HG02970 (cell line): ENCODE results near the gene PRKAR2B.

ENCODE experiments used
- ATAC-seq: cut with Tn5 transposase; IDR thresholded peaks from one replicate; pipeline ENCODE4 v1.9.1; 2021; ENCODE audit warnings: mild to moderate bottlenecking, moderate library complexity, moderate number of reproducible peaks; ENCODE audit not compliant: unreplicated experiment, low FRiP score

The PRKAR2B gene

DNA sequence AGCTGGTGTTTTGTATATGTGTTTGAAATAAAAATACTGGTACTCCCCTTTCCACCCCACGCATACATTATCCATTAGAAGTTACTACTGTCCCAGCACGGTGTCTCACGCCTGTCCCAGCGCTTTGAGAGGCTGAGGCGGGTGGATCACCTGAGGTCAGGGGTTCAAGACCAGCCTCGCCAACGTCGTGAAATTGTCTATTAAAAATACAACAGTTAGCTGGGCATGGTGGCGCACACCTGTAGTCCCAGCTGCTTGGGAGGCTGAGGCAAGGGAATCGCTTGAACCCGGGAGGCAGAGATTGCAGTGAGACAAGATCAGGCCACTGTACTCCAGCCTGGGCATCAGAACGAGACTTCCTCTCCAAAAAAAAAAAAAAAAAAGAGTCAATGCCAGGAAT lies 127.0 kb downstream of the PRKAR2B start:
- no peak for ATAC-seq

GRCh38 chr7:107172276-107173032 lies 127.9 kb downstream of the PRKAR2B start:
- no peak for ATAC-seq

- ATAC-seq, result no peak
Measured at GRCh38 chr7:107173191-107173590, 128.7 kb downstream of the PRKAR2B start.

GRCh38 chr7:107173691-107174406 lies 129.3 kb downstream of the PRKAR2B start:
- no peak for ATAC-seq

- ATAC-seq, result no peak
Measured at GRCh38 chr7:107179326-107180164, 135.0 kb downstream of the PRKAR2B start.

DNA sequence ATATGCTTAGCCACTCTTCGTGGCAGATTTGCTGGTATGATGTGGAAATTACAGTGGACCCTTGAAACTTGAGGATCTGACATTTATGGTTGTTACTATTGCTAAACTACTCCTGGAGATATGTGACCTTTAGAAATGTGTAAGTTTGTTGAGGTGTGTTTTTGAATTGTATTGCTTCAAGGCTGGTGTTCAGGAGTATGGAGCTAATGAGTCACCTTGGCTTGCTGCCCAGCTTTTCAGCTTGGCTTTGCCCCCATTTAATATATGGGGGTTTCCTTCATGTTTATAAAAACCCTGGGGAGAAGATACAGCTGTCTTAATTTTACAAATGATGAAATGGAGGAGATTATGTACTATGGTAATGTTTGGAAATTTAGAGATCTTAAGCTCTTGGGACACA lies 135.9 kb downstream of the PRKAR2B start:
- ATAC-seq, result no peak

- no peak for ATAC-seq
Measured at GRCh38 chr7:107181172-107181571, 136.7 kb downstream of the PRKAR2B start.

DNA sequence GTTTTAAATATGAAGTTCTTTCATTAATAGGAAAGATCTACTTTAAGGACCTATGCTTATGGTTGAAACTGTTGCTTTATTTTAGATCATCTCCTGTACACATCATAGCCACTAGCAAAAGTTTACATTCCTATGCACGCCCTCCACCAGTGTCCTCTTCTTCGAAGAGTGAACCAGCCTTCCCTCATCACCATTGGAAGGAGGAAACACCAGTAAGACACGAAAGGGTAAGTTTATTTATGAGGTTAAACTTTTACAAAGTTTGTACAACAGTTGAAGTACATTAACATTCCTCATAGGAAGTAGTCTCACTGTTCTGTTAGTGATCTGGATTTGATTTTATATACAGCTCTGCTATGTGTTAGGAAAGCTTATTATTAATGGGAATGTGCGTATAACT lies 141.2 kb downstream of the PRKAR2B start:
- ATAC-seq, result no peak

DNA sequence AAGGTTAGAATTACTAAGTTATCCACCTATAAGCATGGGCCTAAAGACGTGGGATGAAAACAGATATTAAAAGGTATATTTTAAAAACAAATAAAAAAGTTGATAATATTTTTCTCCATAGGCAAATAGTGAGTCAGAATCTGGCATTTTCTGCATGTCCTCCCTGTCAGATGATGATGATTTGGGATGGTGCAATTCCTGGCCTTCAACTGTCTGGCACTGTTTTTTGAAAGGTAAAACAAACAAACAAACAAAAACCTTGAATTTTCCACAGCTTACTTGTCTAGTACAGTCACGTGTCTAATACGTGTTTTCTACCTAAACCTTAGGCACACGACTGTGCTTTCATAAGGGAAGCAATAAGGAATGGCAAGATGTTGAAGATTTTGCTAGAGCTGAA lies 141.7 kb downstream of the PRKAR2B start:
- ATAC-seq, result no peak

GRCh38 chr7:107187774-107188173 lies 143.3 kb downstream of the PRKAR2B start:
- ATAC-seq, result no peak

DNA sequence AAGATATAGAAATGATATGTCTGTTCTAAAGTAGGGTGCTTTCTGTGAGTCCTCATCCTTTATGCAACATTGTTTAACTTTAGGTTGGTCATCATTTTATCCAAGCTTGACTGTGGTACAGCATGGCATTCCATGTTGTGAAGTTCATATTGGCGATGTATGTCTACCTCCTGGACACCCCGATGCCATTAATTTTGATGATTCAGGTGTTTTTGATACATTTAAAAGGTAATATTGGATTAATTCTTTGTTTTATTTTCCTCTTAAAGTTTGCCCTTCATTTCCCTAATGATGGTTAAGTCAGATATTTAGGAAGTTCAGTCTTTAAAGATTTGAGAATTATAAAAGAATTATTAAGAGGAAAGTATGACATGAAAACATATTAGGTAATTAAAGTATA lies 145.6 kb downstream of the PRKAR2B start:
- ATAC-seq, result no peak

DNA sequence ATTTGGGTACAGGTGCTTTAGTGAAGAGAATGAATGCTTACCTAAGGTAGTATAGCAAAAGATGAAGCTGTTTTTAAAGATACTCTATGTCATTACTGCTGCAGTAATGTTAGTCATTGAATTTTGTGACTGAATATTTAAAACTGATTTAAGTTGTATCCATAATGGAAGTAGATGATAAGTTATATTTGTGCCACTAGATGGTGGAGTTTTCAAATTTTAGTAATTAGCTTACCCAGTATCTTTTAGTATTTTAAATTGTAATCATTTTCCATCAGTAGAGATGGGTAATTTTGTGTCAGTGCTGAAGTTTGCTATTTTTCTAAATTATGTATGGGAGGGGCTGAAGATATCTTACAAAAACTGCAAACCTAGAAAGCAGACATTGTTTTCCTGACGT lies 149.5 kb downstream of the PRKAR2B start:
- ATAC-seq, result no peak

- ATAC-seq, result no peak
Measured at GRCh38 chr7:107196834-107197610, 152.5 kb downstream of the PRKAR2B start.

GRCh38 chr7:107201795-107202450 lies 157.4 kb downstream of the PRKAR2B start:
- no peak for ATAC-seq

GRCh38 chr7:107203607-107204006 lies 159.1 kb downstream of the PRKAR2B start:
- ATAC-seq, result no peak

GRCh38 chr7:107206136-107206535 lies 161.6 kb downstream of the PRKAR2B start:
- ATAC-seq, result no peak

DNA sequence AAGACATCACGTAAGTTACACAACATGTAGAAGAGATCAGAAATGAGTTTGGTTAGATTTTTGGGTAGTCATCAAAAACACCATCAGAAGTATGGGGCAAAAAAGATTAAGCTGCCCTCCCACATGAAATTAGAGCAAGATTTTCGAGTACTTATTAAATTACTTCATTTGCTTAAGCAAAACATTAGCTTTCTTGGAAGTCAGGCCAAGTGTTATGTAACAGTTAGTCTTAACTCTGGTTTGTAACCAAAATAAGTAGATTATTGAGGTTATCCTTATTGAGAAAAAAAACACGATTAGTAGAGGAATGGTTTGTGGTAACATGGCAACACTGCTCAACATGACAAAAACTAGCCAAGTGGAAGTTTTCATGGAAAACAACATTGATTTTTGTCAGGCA lies 162.2 kb downstream of the PRKAR2B start:
- ATAC-seq, result no peak

DNA sequence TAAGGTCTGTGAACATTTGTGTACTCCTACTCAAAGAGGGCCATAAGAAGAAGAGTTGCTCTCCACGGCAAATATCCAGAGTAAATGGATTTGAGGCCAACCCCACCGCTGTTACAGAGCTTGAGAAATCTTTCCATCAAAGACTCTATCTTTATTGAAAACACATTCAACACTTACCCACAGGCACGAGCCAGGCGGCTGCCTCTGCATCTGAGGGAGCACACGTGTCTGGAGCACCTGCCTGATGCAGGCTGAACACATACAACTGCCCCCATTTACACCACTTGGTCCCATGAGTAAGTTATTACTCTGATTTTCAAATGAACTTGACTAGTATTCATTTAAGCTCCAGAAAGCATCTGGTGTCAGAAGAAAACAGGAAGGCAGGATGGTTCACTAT lies 163.0 kb downstream of the PRKAR2B start:
- no peak for ATAC-seq

DNA sequence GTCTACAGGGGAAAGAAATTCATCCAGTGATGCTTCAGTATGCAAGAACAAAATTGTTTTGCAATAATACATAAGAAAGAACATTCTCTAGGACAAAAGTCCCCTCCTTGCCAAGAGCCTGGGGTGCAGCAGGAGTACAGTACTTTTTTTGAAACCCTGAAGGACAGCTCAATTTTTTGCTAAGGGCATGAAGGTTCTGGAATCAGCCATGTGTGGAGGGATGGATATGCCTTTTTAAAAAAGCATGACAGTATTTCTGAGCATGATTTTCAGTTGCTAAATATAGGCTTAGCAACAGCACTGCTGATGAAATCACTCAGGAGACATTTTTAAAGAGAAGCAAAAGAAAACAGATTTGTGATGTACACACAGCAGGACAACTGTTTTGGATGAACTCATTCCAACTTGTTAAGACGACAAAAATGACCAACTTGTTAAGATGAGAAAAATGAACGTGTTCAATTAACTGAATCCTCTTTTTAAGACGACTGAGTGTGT lies 163.6 kb downstream of the PRKAR2B start:
- ATAC-seq, result no peak

DNA sequence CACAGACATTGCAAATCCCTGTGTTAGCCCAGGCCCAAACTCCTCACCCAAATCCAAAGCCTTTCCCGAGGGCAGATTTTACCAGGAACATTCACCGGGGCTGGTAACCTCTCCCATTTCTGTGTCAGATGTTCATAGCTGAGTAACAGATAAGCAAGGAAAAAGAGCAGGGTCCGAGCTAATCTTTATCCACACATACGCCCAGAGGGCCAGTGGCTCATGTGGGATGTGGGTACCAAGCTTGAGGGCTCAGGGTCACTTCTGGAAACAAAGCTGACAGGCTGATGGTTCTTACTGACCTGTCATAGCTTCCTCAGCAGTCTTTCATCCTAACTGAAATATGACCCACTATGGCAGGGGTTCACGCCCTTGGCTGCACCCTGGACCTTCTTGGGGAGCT lies 164.1 kb downstream of the PRKAR2B start:
- ATAC-seq, result no peak
